Activated effector memory CD4-positive, alpha-beta T cell treated with anti-CD3 and anti-CD28 coated beads, Interleukin-2, amount 50 U/mL, for 16 hours (primary cell): ENCODE data around the gene SLC16A13.
"Not testable (repeated sequence)": the region's sequence is repeated elsewhere in the genome, so short reads cannot be mapped to it uniquely, and the experiment has no call there.

Source experiments
- DNase-seq: peaks from one replicate; pipeline ENCODE4 v3.0.0-alpha.2; 2020

The SLC16A13 gene, protein sequence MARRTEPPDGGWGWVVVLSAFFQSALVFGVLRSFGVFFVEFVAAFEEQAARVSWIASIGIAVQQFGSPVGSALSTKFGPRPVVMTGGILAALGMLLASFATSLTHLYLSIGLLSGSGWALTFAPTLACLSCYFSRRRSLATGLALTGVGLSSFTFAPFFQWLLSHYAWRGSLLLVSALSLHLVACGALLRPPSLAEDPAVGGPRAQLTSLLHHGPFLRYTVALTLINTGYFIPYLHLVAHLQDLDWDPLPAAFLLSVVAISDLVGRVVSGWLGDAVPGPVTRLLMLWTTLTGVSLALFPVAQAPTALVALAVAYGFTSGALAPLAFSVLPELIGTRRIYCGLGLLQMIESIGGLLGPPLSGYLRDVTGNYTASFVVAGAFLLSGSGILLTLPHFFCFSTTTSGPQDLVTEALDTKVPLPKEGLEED

DNA sequence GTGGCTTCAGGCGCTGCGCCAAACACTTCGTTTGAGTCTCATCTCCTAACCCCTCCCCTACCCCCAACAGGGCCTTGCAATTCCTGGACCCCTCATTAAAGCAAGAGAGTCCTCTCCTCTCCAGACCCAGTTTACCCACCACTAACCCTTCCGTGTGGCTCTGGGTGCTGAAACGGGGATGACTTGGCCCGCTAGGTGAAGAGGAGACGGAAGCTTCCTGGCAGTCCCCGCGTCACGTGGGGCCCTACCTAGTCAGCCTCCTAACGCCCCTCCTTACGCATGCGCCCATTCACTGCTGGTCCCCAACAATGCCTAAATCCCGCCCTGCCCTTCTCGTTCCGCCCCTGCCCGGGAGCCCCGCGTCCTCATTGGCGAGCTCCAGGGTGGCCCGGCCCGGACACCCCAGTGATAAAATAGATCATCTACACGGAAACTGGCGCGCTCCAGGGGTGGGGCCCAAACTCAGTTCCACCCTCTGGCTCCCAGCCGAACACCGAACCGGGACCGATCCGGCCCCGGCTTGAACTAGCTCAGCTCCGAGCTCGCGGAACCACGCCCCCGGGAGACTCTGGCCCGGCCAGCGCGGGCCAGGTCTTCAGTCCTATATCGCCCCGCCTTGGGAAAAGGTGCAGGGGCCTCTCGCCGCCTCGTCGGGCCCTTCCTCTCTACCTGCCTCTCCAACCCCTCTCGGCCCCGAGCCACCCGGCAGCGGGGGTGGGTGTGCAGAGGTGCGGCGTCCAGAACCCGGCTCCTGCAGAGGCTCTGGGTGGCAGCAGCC lies at the start of gene SLC16A13:
TSS of gene SLC16A13 (plus strand) at position 425 of the 778 bp plus-strand sequence. CDS start 368 bp downstream, outside the sequence.
- peak; percentile 99 for DNase-seq

DNA sequence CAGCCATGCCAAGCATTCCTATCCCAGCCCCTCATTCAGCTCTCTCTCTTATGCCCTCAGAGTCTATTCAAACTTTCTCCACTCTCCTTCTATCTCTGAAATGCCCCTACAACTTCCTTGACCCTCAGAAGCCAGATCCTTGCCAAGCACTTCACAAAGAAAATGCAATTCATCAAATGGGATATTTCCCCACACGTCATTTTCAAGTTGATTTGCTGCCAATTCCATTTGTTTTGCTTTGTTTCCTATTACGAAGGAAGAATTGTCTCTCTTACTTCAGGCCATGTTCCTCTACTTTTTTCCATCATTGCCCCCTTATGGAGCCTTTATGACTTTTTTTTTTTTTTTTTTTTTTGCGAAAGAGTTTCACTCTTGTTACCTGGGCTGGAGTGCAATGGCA lies 49.1 kb upstream of the SLC16A13 start:
- DNase-seq = no peak

DNA sequence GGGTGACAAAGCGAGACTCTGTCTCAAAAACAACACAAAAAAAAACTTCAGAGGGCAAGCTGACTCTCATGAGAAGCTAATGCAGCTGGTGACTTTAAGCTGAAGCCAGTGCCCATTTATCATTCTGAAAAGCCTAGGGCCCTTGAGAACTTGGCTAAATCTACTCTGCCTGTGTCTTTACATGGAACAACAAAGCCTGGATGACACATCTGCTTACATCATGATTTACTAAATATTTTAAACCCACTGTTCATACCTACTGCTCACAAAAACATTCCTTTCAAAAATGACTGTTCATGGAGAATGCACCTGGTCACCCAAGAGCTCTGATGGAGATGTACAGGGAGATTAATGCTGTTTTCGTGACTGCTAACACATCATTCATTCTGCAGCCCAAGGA lies 46.0 kb upstream of the SLC16A13 start:
- DNase-seq = no peak

DNA sequence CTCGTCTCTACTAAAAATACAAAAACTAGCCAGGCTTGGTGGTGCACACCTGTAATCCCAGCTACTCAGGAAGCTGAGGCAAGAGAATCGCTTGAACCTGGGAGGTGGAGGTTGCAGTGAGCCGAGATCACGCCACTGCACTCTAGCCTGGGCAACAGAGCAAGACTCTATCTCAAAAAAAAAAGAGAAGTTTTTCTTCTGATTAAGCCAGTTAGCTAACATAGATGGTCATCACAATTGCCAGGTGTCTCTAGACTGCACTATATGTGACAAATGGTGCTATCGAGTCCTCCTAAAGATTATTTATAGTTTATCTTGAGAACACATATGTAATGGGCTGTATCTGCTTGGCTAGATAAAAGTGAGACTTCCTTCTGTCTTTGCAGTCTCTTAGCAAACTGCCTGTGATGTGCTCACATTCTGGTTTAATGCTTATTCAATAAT lies 42.2 kb upstream of the SLC16A13 start:
- DNase-seq = not testable (repeated sequence)

DNA sequence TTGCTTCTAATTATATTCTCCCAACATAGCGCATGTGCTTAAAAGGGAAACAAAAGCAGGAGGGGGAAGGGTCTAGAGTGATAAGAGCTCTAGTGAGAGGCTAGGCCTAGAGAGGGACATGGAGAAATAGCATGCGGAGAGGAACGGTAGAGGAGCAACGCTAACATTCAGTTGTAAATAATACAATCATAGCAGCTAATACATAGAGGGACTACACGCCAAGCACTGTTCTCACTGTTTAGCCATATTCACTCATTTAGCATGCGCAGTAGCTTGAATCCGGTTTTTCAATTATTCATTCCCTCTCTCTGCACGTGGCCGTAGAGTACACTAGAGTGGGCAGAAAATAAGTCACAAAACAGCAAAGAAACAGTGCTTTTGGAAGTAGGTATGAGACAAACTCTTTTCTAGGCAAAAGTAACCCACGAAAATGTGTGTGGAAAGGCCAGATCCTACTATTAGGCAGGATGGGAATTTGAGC lies 41.7 kb upstream of the SLC16A13 start:
- no peak for DNase-seq

DNA sequence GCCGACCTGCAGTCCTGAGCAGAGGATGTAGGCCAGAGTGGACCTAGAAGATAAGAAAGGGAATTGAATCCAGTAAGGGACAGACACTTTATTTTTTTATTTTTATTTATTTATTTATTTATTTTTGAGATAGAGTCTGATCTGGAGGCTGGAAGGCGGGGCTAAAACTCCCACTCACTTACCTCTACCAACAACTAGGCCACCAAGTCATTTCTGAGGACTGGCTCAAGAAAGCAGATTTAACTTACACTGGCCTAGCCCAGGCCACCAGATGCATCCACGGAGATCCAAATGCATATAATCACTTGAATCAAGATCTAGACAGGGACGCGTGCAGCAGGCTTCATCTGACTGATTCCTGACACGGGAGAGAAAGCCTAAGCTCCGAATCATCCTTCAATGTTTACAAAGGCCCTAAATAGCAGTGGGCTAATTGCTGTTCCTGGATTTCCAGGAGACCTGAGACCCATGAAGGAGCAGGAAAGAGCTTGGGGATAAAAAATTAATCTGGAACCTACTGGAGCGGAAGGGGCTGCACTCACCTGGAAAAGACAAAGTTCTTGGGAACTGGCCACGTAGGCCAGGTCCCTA lies 41.1 kb upstream of the SLC16A13 start:
- DNase-seq = no peak

DNA sequence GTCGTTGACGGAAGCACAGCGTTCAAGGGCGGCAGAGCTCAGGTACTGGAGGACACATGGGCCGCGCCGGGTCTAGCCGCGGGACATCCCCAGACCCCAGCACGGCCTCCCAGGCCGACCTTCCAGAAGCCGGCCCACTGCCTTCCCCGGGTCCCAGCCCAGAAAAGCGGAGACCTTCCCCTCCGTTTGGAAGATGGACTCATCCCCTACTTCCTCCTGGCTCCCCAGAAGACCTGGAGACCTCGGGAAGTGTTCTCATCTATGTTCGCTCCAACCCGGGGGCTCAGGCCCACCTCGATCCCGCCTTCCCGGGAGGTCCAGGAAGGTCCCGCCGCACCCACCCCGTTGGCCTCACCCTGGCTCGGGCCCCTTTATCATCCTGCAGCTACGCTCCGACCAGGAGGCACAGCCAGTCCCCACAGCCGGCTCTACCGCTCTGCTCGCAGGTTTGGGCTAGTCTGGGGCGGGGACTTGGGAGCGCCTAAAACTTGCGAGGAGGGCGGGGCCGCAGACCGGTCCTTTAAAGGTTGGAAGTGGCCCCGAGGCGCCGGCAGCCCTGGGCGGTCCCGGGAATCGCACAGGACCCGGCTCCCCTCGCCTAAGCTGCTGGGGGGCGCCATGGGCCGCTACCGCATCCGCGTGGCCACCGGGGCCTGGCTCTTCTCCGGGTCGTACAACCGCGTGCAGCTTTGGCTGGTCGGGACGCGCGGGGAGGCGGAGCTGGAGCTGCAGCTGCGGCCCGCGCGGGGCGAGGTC lies 40.1 kb upstream of the SLC16A13 start, which contains the start of gene ALOX12:
TSS of gene ALOX12 (plus strand) at position 550 of the 756 bp plus-strand sequence. CDS start at position 619, 69 bp downstream.
- DNase-seq = no peak

DNA sequence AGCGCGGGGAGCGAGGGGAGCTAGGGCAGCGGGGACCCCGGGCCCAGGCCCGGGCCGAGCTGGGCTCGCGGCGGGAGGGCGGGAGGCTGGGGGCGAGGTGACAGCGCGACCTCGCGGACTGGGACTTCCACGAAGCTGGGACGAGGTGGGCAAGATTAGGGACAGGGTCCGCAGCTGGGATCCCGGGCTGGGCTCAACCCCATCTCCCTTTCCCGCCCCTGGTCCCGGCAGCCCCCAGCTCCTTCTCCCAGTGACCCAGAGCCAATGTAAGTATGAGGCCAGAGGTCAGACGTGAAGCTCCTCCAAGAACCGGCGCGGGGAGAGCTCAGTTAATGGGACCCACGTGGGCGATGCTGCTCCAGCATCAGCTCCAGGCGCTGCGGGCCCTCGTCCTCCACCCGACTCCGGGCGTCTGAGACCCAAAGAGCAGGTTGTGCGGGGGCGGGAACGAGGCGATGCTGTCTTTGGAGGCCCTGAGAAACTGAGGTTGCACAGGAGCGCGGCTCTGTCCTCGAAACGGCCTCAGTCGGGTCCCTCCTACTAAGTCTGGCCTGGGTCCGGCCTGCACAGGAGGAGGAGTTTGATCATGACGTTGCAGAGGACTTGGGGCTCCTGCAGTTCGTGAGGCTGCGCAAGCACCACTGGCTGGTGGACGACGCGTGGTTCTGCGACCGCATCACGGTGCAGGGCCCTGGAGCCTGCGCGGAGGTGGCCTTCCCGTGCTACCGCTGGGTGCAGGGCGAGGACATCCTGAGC lies 39.4 kb upstream of the SLC16A13 start:
- DNase-seq = no peak

DNA sequence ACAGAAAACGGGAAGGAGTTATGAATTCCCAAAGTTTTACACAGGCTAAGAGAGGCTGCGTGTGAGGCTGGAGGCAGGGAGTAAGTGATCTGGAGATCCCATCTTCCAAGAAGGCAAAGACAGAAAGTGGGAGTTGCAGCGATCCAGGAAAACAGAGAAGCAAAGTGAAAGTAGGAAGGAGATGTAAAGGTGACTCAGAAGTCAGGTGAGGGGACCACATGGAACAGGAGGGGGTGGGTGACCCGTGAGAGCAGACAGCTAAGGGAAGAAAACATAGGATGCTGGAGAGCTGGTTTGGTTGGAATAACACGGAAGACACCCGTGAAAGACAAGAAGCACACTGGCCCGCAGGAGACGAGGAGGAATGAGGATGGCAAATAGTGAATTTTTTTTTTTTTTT lies 38.6 kb upstream of the SLC16A13 start:
- DNase-seq = no peak

DNA sequence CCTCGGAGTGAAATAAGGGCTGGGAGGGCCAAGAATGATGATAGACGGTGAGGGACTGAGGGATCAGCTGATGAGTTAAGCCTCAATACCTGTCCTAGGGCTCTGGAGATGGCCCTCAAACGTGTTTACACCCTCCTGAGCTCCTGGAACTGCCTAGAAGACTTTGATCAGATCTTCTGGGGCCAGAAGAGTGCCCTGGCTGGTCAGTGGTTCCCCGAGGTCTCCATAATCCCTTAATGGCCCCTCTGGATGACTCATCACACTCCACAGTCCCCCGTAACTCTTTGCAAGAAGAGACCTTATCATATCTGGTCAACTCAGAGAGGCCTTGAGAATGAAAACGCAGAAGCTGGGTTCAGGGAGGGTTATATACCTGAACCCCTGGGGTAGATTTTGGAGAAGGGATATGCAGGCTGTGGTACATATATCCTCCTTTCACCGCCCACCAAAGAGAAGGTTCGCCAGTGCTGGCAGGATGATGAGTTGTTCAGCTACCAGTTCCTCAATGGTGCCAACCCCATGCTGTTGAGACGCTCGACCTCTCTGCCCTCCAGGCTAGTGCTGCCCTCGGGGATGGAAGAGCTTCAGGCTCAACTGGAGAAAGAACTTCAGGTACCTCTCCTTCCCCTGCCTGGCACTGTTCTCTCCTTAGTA lies 36.8 kb upstream of the SLC16A13 start:
- DNase-seq = no peak

DNA sequence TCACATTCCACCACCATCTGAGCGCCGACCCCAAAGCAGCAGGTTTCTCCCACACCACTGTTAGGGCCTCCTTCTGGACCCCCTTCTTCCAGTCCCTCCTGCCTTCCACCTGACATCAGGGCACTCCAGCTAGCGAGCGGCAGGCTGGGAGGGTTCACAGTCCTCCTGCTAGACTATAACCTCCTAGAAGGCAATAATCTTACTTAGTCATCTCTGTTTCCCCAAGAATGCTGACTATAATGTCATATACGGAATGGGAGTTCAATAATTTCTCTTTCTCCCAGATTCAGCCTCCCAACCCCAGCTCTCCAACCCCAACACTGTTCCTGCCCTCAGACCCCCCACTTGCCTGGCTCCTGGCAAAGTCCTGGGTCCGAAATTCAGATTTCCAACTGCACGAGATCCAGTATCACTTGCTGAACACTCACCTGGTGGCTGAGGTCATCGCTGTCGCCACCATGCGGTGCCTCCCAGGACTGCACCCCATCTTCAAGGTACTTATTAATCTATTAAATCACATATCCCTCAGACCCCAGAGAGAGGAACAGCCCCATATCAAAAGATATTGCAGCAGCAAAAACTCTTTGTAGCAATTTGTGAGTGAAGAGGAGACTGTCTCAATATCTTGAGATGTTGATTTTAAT lies 34.4 kb upstream of the SLC16A13 start:
- peak; percentile 84 for DNase-seq

DNA sequence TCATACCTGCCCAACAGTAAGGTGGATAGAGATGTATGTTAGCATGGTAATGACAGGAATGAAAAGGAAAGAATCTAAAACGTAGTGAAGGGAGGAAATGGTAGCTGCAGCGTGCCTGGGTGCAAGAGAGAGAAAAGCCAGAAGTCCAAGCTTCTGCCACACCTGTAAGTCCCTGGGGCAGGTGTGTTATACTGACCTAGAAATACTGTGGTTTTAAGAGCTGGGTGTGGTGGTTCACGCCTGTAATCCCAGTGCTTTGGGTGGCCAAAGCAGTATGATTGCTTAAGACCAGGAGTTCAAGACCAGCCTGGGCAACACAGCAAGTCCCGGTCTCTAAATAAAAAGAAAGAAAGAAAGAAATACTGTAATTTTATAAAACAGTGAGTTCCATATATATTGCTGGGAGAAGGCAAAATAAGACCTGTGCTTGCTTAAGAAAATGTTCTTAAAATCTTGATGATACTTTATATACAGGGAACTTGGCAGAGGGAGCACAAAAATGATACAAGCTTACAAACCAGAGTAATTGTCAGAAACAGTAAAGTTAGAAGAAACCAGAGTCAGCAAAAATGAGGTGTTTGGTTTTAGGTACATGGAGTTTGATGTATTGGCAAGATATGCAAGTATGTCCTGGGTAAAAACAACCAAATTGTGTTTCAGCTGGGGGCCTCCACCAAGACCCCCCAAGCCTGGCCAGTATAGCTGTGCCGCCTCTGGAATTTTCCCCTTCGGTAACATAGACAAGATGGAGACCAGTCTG lies 33.3 kb upstream of the SLC16A13 start:
- no peak for DNase-seq

DNA sequence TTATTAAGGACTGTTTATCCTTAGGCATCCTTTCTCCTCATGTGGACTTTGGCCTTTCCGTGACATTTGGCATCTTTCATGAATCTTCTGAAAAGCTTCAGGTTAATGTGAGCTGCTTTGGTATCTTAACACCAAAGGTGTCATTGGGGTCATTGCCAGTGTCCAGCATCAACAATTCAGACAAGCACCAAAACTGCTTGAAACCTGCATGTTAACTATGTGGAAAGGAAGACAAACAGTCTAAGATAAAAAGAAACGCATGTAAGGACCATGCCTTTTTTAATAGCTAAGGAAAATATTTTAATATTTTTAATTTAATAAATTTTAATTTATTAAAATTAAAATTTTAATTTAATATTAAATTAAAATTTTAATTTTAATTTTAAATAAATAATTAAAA lies 32.1 kb upstream of the SLC16A13 start:
- no peak for DNase-seq

DNA sequence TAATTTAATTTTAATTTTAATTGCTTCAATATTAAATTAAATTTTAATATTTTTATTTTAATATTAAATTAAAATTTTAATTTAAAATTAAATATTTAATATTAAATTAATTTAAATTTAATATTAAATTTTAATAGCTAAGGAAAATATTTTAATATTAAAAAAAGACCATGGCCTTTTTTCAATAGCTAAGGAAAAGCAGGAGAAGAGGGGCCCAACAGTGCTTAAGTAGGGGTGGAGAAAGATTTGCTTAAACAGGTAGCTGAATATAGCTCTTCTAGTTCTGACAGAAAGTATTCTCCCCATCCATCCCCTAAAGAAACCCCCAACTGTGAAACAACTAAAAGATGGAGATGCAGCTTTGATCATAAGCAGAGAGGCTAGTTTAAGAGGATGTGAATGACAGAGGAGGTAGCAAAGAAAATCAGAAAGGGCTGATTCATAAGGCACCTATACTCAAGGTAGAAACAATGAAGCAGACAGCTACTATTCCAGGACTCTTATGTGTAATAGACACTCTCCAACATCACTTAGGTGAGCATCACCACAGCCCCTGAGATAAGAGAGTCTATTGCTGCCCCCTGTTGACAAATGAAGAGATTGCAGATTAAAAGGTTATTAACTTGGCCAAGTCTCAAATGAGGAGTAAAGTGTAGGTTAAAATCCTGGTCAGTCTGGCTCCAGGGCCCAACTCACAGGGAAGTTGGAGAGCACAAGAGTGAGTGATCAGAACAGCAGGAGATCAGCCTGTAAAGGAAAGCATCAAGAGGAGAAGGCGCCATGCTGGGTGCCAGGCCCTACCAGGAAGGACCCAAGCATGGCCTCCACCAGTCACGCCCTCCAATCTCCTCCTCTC lies 31.2 kb upstream of the SLC16A13 start:
- DNase-seq = no peak

DNA sequence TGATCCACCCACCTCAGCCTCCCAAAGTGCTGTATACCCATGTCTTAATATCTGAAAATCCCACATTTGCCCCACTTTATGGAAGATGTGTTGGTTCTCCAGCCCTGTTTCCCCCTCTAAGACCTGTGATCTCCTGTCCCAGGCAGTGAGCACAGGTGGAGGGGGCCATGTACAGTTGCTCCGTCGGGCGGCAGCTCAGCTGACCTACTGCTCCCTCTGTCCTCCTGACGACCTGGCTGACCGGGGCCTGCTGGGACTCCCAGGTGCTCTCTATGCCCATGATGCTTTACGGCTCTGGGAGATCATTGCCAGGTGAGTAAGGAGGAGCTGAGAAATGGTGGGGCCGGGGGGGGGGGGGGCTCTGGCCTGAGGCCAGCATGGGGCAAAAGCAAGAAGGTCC lies 30.1 kb upstream of the SLC16A13 start:
- DNase-seq = no peak

DNA sequence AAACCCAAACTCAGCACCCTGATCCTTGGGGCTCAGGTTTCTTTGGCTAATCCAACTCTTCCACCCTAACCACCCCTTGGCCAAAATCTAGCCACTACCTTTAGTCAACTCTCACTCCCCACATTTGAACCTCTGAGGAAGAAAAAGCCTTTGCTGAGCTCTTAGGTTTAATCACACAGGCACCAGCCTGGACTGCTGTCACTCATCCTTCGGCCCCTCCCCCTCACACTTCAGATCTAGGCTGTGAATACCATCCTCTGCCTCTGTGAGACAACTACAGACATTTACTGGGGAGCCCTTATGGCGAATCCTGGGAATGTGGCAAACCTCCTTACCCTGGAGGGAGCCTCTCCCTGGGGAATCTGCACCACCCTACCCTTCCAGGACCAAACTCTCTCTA lies 28.7 kb upstream of the SLC16A13 start:
- no peak for DNase-seq

DNA sequence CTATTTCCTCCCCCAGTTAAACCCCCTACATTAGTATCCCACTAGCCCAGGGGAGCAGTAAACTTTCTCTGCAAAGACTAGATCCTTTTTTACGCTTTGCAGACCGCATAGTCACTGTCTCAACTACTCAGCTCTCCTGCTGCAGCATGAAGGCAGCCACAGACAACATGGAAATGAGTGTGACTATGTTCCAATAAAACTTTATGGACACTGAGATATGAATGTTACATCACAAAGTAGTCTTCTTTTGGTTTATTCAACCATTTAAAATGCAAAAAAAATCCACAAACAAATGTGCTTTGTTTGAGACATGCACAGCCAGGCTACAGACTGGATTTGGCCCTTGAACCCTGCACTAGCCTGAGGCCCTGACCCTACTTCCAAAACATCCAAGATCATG lies 25.3 kb upstream of the SLC16A13 start:
- no peak for DNase-seq

DNA sequence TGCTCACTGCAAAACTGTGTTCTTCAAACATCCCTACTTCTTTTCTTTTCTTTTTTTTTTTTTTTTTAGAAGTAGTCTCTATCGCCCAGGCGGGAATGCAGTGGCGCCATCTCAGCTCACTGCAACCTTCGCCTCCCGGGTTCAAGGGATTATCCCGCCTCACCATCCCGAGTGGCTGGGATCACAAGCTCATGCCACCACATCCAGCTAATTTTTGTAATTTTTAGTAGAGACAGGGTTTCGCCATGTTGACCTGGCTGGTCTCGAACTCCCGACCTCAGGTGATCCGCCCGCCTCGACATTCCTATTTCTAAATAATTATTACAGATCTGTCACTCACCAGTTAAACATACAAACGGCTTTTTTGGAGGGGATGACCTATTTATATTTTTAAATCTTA lies 24.4 kb upstream of the SLC16A13 start:
- DNase-seq = no peak

DNA sequence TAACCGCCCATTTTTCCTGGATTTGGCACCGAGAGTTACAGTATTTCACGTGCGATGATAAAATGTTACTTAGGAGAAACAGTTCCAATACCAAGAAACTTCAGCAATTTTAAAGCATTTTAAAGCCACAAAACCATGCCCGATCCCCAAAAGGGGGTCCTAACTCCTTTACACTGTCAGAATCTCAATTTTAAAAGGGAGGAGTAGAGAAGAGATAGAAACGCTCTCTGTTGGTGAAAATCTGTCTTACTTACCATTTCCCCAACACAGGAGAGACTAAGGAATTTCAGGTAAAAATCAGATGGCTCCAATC lies 23.9 kb upstream of the SLC16A13 start:
- DNase-seq = no peak
